Measurements from ENCODE around the gene TTN.

TTN gene

DNA sequence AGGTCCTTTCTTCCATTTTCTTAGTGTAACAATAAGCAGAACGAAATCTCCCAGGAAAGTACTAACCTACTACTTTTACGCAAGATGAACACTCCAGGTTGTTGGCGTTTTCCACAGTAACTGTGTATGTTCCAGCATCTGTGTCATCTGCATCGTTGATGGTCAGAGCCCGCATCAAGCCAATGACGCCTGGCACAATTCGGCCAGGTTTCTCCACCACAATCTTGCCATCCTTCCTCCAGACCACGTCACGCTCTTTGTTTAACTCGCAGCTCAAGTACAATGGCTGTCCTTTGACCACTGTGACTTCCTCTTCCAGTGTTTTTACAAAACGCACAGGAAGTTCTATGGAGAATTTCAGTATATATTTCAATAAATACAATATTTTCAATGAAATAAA, 171.3 kb downstream of the TTN start:
- DNase-seq, result no peak

GRCh38 chr2:178632729-178633128, 174.5 kb downstream of the TTN start:
- no peak for DNase-seq

DNA sequence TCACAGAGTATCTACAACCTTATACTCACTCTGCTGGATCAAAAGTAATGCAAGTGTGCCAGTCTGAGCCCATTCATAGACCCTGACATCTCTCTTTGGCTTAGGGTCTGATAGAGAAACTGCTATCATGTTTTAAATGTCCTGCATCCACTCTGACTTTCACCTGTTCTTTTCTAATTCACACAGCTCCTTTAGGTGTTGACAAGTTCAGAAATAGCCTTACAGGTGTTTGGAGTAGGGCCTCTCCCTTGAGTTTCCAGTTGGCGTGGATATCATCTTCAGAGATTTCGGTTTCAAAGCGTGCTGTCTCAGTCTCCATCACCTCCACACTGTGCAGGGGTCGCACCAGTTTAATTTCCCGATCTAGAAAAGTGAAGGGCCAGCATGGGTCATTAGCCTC, 176.6 kb downstream of the TTN start:
- DNase-seq, result no peak

GRCh38 chr2:178629463-178629862, 177.8 kb downstream of the TTN start:
- no peak for DNase-seq

- DNase-seq, result no peak
These were observed 178.6 kb downstream of the TTN start for GRCh38 chr2:178628605-178629004.

DNA sequence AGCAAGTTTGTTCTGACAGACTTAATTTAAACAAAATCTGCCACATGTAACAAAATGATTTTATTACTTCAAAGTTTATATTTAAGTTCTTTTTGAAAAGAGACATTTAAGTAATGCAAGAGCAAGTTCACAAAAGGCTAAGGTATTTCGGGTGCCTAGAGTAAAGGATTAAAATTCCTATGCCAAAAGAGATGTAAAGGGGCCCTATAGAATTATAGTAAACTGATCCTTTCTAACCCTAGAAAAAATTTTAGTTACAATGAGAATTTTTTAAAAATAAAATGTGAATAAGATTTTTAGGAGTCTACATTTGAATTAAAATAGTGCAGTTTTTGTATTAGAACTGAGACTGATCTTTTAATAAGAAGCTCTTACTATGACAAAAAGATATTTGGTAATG, 179.8 kb downstream of the TTN start:
- DNase-seq, result no peak

- DNase-seq, result no peak
These were observed 191.3 kb downstream of the TTN start for GRCh38 chr2:178615969-178616368.

- DNase-seq, result no peak
These were observed 204.3 kb downstream of the TTN start for GRCh38 chr2:178602901-178603300.

DNA sequence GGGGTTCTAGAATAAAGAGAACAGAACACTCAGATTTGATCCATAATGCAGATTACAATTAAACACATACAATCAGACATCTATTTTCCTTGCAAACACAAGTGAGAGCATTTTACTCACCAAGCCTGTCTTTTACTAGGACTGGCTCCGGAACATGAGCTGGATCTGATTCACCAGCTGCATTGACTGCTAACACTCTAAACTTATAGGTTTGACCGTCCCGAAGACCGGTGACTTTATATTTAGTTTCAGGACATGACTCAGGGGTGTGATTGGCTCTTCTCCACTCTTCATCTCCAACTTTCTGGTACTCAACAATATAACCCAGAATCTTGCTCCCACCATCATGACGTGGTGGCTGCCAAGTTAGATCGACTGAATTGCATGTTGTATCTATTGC, 214.6 kb downstream of the TTN start:
- DNase-seq, result no peak

DNA sequence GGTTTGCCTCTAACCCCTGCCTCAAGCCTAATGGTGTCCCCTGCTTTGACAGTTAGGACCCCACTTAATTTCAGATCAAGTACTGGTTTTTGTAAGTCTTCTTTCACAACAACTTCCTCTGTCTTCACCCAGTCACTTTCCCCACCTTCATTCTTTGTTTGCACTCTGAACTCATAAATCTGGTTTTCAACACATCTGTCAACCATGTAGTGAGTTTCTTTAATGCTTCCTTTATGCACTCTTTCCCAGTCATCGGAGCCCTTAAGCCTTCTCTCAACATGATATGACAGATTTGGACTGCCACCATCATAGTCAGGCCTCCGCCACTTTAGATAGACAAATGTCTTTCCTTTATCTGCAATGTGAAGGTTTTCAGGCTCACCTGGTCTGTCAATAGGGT, 217.9 kb downstream of the TTN start:
- no peak for DNase-seq

- DNase-seq, result no peak
These were observed 222.6 kb downstream of the TTN start for GRCh38 chr2:178584666-178585065.

DNA sequence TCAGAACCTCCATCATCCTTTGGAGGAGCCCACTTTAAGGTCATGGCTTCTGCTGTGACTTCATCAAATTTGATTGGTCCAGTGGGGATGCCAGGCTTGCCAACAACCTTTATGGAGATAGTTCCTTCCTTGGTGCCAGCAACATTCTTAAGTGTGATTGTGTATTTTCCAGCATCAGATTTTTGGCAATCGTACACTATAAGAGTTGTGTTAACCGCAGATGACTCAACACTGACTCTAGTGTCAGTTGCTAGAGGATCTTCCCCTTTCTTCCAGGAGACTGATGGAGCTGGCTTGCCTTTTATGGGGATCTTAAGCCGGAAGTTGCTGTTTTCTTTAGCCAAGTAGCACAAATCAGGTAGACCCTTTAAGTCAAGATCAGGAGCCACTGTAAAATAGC, 228.2 kb downstream of the TTN start:
- no peak for DNase-seq

DNA sequence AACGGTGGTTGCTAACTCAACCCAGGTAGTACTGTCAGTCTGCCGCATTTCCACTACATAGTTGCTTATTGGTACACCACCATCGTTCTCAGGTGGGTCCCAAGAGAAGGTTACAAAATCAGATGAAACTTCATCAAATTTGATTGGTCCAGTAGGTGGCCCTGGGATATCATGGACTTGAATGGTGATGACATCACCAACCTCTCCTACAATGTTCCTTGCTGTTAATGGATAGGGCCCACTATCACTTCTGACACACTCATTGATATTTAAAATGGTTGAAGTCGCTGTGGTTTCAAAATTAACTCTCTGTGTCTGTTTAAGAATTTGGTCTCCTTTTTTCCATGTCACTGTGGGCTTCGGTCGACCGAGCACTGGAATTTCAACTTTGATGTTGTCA, 232.4 kb downstream of the TTN start:
- no peak for DNase-seq

GRCh38 chr2:178568227-178568626, 239.0 kb downstream of the TTN start:
- no peak for DNase-seq

DNA sequence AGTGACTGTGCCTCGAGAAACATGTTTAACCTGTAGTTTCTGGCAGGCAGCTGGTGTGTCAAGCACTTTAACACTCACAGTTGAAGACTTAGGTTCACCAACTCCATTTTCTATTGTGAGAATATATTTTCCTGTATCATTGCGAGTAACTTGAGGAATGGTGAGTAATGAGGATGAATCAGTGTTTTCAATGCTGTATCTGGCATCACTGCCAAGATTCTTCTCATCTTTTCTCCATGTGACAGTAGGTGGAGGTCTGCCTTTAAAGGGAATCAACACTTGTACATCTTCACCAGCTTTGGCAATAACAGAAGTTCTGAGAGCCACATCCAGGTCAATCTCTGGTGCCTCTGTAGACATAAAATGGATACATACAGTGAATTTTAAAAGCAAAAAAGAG, 254.2 kb downstream of the TTN start:
- no peak for DNase-seq

- DNase-seq, result no peak
These were observed 256.9 kb downstream of the TTN start for GRCh38 chr2:178550352-178550751.

- no peak for DNase-seq
These were observed 264.7 kb downstream of the TTN start for GRCh38 chr2:178542569-178542968.

GRCh38 chr2:178542161-178542560, 265.1 kb downstream of the TTN start:
- DNase-seq, result no peak

DNA sequence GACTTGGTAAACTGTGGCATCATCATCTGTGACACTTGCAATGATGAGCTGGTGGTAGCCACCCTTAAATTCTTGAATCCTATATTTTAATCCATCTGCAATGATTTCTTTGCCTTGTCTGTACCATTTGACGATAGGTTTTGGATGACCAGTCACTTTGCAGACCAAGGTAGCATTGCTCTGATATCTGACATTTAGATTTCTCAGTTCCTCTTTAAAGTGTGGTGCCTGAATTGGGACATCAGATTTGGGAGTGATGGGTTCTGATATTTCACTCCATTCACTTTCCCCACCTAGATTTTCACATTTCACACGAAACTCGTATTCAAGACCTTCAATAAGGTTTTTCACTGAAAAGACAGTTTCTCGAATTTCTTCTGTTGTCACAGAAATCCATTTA, 271.2 kb downstream of the TTN start:
- DNase-seq, result no peak

- no peak for DNase-seq
These were observed 276.1 kb downstream of the TTN start for GRCh38 chr2:178531168-178531567.

GRCh38 chr2:178530625-178531142, 276.5 kb downstream of the TTN start:
- no peak for DNase-seq

- no peak for DNase-seq
These were observed 277.1 kb downstream of the TTN start for GRCh38 chr2:178530131-178530530.

- no peak for DNase-seq
These were observed 278.0 kb downstream of the TTN start for GRCh38 chr2:178529194-178529593.

DNA sequence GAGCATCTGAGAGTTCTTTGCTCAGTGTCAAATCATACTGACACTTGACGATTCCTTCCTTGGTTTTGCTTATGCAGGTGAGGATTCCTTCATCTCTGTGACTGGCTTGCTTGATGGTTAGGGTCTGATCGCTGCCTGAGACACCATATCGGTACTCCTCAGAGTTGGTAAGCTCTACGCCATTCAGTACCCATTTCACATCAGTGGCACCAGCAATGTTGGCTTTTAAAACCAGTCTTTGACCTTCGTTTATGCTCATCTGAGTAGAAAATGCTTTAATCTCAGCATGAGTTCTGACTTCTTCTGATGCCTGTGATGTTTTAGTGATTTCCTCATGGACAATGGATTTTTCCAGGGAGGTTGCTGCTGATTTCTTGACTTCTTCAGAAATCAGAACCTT, 278.6 kb downstream of the TTN start:
- DNase-seq, result no peak

DNA sequence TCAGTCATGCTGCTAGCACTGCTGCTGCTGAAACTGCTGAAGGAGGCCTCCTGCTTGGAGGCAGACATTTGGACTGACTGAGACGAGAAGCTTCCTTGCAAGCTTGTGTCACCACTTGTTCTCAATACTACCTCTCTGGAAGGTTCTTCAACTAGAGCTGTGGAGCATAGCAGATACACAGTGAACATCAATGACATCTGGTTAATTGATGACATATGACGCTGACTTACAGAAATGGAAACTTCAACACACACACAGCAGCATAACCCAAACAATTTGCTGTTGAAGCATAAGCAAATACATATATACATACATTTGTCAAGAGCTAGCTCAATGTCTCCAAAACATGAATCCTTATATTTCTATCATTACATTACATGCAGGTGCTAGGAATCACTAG, 279.6 kb downstream of the TTN start:
- DNase-seq, result no peak

DNA sequence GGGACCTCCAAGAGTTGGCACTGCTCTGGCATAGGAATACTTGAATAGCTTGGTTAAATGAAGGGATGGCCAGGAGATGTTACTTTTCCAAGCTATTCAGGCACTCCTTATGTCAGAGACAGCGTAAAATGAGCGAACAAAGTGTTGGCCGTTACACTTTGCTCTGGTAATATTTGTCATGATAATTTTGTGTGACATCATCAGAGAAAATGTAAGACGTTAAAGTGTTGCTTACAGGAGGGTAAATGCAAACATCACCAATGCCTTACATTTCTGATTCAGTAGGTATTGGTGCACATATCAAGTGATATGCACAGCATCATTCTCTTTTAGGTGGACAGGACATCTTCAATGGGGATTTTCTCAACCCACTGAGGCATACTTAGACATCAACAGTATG, 281.0 kb downstream of the TTN start:
- DNase-seq, result no peak

Data from NCI-H2171 (cell line).